GM10266 (cell line): ENCODE measurements around the gene ZNF91.
"Not testable (repeated sequence)": the region's sequence is repeated elsewhere in the genome, so short reads cannot be mapped to it uniquely, and the experiment has no call there.

ENCODE experiments used
- DNase-seq: peaks from one replicate; pipeline ENCODE4 v3.0.0; 2012; ENCODE audit errors: extremely low spot score
- CTCF ChIP-seq: IDR thresholded peaks from 2 replicates; pipeline ENCODE4 v1.5.1; 2012; ENCODE audit warnings: mild to moderate bottlenecking, low read depth; ENCODE audit not compliant: control insufficient read depth, insufficient read depth; ENCODE audit errors: missing control alignments

Gene ZNF91

DNA sequence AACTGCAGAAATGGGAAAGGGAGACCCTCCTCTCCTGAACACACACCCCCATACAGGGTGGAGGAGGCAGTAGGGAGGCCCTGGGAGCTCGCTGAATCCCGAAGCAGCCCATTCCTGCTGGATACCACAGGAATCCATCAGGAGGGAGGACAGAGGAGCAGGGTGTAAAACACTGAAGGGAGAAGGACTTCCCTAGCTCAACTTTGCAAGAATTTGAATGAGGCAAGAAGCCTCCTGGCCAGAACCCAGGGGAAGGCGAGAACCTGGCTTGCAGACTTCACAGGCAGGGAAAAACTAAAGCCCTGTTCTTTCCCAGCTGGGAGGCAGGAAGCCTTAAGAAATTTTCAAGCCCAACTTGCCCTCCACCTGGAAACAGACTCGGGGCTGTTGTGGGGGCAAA, 43.5 kb downstream of the ZNF91 start:
- no peak for DNase-seq
- no peak for TF ChIP-seq CTCF

DNA sequence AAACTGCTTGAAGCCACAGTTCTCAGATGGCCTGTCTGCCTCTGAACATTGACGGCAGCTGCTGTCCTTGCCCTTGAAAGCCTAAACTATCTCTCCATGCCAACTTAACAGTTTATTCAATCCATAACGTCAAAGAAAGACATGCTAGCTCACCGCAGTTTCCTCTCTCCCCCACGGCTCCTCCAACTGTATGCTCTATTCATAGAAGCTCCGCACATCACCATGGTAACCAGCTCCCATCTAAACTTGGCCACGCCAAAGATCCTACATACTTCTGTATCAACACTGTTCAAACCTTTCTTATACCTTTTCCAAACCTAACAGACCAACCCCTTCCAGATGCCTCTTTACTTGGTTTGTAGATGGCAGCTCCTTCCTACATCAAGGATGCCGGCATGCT, 48.6 kb downstream of the ZNF91 start:
- no peak for TF ChIP-seq CTCF
- no peak for DNase-seq

GRCh38 chr19:23345838-23346237, 49.4 kb downstream of the ZNF91 start:
- TF ChIP-seq CTCF: no peak
- DNase-seq: no peak

DNA sequence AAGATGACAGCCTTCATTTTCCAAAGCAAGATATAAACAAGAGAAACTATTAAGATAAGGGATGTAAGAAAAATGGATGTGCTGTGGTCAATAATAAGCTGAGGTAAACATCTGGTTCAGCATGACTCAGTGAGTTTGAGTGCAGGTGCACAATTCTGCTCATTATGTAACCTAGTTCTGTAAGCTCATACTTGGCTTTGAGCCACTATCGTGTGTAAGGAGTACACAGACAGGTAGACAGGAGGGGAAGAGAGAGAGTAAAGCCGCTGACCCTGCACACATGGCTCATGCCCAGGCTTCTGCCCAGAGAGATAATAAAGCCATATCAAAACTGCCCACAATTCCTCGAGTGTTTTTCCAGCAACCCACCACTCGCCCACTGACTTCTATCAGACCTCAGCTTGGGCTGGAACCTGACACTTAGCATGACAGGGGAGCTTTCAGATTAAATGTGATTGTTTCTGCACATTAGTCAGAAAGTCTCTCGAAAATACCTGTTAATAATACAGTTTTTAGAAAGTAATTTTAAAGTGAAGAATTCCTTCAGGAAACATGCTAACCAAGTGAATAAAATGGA, 51.7 kb downstream of the ZNF91 start:
- no peak for TF ChIP-seq CTCF
- no peak for DNase-seq

DNA sequence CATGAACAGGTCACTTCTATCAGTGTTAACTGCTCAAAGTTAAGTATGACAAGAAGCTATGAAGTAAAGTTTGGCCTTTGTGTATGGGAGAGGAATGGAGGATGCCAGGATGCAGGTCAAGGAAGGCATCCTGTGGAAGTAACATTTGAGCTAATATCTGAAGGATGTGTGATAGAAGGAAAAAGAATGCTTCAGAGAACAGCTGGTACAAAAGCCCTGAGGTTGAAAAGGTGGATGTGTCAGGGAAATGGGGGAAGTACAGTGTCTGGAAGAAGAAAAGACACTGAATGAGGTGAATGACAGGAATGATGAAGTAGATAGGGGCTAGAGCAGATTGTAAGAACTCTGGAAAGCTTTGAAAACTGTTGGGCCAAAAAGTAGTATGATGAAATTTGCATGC, 67.1 kb downstream of the ZNF91 start:
- TF ChIP-seq CTCF: no peak
- DNase-seq: no peak

DNA sequence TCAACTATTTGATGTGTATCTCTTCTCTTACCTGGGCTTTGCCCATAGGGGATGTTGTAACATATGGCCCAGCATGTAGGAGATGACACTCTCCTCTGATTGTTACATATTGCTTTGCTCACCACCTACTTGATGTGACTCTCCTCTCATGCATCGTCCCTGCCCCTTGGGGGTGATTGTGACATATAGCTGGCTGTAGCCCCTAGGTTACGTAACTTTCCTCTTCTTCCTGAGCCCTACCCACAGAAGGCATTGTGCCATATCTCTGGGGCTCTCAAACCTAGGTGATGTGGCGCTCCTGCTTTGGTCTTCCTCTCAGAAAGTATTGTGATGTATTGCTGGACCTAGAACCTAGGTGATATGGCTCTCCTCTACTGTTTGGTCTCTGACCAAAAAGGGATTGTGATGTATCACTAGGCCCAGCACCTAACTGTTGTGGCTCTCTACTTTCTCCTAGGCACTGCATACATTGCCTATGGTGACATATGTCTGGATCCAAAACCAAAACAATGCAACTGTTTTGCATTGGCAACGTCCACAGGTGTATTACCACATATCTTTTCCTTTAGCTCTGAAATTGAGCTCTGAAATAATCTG, 73.2 kb downstream of the ZNF91 start:
- TF ChIP-seq CTCF: no peak
- no peak for DNase-seq

GRCh38 chr19:23321403-23321802, 73.9 kb downstream of the ZNF91 start:
- DNase-seq: not testable (repeated sequence)

DNA sequence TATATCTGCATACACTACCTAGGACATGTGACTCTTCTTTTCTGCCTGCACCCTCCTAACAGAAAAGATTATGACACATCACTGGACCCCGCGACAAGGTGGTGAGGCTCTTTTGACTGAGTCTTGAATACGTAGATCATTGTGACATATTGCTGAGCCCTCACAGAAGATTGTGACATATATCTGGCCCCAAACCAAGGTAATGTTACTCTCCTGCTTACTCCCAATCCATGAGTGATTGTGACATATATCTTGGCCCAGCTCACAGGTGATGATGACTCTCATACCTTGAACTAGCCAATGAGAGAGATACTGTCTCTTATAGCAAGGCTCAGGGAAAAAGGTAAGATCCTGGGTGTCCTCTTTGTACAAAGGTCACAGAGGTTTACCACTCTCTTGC, 75.7 kb downstream of the ZNF91 start:
- DNase-seq: not testable (repeated sequence)

DNA sequence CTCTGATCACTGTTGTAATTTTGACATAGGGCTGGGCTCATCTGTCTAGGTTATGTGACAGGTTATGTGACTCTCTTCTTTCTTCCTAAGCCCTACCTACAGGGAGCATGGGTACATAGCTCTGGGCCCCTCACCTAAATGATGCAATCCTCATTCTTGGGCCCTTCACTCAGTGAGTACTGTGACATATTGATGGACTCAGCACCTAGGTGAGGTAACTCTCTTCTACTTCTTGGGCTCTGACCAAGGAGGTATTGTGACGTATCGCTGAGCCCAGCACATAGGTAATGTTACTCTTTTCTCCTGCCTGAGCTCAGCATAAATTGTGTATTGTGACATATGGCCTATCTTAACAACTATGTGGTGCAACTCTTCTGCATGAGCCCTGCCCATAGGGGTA, 76.3 kb downstream of the ZNF91 start:
- not testable (repeated sequence) for DNase-seq
